AG04449 (cell line): ENCODE measurements around the gene NAGS.
"Not testable (repeated sequence)": the region's sequence is repeated elsewhere in the genome, so short reads cannot be mapped to it uniquely, and the experiment has no call there.

Experiments
- CTCF ChIA-PET: fragments of 350-600 bp; formaldehyde crosslinking; extraction: SDS; loops from one replicate; lab custom pipeline; 2021; ENCODE audit warnings: antibody characterized with exemption; lab: Yijun Ruan, JAX
- POLR2A ChIA-PET: fragments of 400-600, 350-600 bp; formaldehyde crosslinking; extraction: SDS; loops from one replicate; lab custom pipeline; 2020; ENCODE audit warnings: antibody characterized with exemption, inconsistent platforms; lab: Yijun Ruan, JAX
- DNase-seq: peaks from one replicate; pipeline ENCODE4 v3.0.0-alpha.2; 2010; ENCODE audit warnings: low read depth, low spot score
- H3K4me3 ChIP-seq: 2 replicates; pipeline ENCODE4 v1.5.1; 2011; ENCODE audit warnings: low read depth, mild to moderate bottlenecking, control low read depth, low read length
- TF ChIP-seq, protein P1 (sequence below): IDR thresholded peaks from one replicate; pipeline ENCODE4 v1.5.1; 2011; ENCODE audit warnings: mild to moderate bottlenecking, moderate library complexity, low read length, control low read depth, inconsistent platforms; ENCODE audit not compliant: insufficient read depth; ENCODE audit errors: missing control alignments

The NAGS gene, protein sequence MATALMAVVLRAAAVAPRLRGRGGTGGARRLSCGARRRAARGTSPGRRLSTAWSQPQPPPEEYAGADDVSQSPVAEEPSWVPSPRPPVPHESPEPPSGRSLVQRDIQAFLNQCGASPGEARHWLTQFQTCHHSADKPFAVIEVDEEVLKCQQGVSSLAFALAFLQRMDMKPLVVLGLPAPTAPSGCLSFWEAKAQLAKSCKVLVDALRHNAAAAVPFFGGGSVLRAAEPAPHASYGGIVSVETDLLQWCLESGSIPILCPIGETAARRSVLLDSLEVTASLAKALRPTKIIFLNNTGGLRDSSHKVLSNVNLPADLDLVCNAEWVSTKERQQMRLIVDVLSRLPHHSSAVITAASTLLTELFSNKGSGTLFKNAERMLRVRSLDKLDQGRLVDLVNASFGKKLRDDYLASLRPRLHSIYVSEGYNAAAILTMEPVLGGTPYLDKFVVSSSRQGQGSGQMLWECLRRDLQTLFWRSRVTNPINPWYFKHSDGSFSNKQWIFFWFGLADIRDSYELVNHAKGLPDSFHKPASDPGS

DNA sequence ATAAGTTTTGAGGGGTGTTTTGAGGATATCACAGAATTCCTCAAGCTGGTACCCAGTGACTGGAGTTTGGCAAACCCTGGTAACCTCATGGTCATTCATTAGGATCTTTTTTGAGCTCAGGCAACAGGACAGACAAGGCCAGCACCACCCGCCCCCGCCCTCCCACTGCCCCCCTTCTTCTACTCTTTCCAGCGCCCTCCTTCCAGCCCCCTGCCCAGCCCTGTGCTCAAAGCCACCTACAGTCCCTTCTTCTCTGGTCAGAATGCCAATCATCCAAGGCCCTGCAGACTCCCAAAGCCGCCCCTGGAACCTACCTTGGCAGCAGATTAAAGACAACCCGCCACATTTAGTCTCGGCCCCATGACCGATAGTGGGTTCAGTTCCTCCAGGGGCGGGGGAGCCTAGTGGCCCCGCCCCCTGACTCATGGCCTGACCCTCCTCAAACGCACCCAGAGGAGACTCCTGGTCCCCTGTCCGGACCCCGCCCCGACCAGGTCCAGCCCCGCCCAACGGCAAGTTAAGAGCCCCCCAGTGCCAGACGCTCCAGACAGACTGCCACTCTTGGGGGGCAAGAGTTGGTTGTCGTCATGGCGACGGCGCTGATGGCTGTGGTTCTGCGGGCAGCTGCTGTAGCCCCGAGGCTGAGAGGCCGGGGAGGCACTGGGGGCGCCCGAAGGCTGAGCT is at the start of gene NAGS:
Gene NAGS (plus strand): TSS at position 546 of the 684 bp plus-strand sequence. CDS start 42 bp downstream, at position 588.
- ChIA-PET CTCF (interaction anchor here (12.4 kb wide), 1 partner anchor 61 kb away, joined by 320 read pairs; the partner anchor contains the start of gene PPY), POLR2A (no interaction called here)
- peak within 1 kb of the TSS; percentile 10 for H3K4me3 ChIP-seq
- DNase-seq = no peak
- TF ChIP-seq, protein P1, sequence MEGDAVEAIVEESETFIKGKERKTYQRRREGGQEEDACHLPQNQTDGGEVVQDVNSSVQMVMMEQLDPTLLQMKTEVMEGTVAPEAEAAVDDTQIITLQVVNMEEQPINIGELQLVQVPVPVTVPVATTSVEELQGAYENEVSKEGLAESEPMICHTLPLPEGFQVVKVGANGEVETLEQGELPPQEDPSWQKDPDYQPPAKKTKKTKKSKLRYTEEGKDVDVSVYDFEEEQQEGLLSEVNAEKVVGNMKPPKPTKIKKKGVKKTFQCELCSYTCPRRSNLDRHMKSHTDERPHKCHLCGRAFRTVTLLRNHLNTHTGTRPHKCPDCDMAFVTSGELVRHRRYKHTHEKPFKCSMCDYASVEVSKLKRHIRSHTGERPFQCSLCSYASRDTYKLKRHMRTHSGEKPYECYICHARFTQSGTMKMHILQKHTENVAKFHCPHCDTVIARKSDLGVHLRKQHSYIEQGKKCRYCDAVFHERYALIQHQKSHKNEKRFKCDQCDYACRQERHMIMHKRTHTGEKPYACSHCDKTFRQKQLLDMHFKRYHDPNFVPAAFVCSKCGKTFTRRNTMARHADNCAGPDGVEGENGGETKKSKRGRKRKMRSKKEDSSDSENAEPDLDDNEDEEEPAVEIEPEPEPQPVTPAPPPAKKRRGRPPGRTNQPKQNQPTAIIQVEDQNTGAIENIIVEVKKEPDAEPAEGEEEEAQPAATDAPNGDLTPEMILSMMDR = no peak

DNA sequence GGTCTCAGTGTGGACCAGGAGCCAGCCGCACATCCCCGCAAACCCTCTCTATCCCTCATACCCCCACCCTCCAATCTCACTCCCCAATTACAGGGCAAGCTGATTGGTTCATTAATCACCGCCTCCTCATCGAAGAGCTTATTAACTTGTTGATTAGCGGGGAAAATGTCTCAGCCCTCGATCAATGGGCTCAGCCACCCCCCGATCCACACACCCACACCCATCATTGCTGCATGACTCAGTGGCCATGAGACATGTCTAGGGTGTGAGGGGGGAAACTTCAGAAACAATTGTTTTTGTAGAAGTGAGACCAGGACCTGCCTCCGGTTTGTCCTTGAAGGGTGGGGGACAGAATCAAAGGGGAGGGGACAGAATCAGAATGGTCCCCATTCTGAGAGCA is 48.2 kb upstream of the NAGS start:
- H3K4me3 ChIP-seq = no peak overlapping the region
- no peak for DNase-seq
- TF ChIP-seq, protein P1 = no peak
- ChIA-PET POLR2A (no interaction called here), CTCF (interaction anchor here (0.6 to 4.8 kb wide), 4 partner anchors 12 to 184 kb away, joined by 3 to 42 read pairs (median 4); no protein-coding TSS in a partner anchor)

DNA sequence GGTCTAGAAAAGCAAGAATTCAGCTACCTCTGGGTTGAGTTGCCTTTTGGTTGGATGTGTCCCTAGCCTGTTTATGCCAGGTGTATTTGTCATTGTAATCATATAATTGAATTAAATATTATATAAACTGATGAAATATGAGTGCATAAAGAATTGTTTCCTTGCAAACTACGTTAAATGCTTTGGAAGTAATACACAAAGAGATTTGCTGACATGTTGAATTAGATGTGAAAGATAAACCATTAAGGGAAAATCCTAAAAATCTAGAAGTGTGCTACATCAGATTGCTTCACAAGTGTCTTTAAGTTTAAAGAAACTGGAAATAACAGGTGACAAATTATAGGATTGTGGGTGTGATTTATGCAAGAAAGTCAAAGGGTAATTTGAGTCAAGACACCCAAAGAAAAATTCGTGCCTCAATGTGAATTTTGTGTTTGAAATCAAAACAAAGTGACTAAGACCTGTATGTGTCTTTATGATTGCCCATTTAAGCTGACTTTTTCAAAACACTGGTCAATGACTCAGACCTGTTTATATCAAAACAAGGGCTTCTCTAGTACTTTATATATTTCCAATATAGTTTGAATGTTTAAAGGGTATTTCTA is 45.6 kb upstream of the NAGS start:
- no peak overlapping the region for H3K4me3 ChIP-seq
- ChIA-PET CTCF (interaction anchor here (0.6 to 4.8 kb wide), 7 partner anchors 15 to 401 kb away, joined by 3 to 42 read pairs (median 4); no protein-coding TSS in a partner anchor), POLR2A (no interaction called here)
- TF ChIP-seq, protein P1 = no peak
- DNase-seq = no peak

DNA sequence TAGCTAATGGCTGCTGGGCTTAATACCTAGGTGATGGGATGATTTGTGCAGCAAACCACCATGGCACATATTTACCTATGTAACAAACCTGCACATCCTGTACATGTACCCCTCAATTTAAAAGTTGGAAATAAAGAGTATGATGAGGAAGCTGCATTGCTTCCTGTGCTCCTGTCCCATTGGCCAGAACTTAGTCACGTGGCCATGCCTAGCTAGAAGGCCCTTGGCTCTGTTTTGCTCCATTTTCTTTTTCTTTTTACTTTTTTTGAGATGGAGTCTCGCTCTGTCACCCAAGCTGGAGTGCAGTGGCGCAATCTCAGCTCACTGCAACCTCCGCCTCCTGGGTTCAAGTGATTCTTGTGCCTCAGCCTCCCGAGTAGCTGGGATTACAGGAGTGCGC is 43.1 kb upstream of the NAGS start:
- POLR2A ChIA-PET = interaction anchor here (0.6 kb wide), 2 partner anchors 54 to 208 kb away, joined by 3 read pairs; partner anchors contain the start of gene MPP2

DNA sequence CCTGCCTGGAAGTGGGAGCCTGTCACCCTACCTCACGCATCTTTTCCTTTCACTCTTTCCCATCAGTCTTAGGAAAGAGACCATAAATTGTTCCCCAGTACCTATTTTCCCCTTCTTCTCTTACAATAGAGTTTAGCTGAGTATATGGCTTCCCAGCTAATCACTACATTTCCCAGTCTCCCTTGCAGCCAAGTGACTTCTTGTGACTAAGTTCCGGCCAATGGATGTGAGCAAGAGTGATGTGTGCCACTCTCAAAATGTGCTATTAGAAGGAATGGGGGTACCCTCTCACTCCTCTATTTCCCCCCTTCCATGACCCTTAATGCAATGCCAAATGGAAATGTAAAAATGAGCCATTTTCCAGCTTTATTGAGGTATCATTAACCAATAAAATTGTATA is 42.5 kb upstream of the NAGS start:
- no peak overlapping the region for H3K4me3 ChIP-seq
- TF ChIP-seq, protein P1 = no peak
- CTCF ChIA-PET = interaction anchor here (1.1 to 2.7 kb wide), 3 partner anchors 10 to 33 kb away, joined by 3 to 15 read pairs (median 10); no protein-coding TSS in a partner anchor
- DNase-seq = no peak
- POLR2A ChIA-PET = interaction anchor here (0.6 kb wide), 1 partner anchor 208 kb away, joined by 3 read pairs; no protein-coding TSS in a partner anchor

More for the DNA sequence above, 43.1 kb upstream of the NAGS start:
- DNase-seq, H3K4me3 ChIP-seq: not testable (repeated sequence)
- CTCF ChIA-PET = interaction anchor here (1.1 to 1.5 kb wide), 2 partner anchors 11 to 17 kb away, joined by 3 to 10 read pairs; no protein-coding TSS in a partner anchor

- CTCF ChIA-PET = interaction anchor here (2.7 to 4.1 kb wide), 2 partner anchors 19 to 32 kb away, joined by 15 to 35 read pairs; partner anchors contain the start of gene PPY
- no peak for DNase-seq
- TF ChIP-seq, protein P1 = no peak
- POLR2A ChIA-PET = no interaction called here
- H3K4me3 ChIP-seq = no peak overlapping the region
Observed at GRCh38 chr17:43962479-43962878, 41.9 kb upstream of the NAGS start.
